Upper lobe of left lung (tissue), 4 donors: ENCODE measurements around the gene CCDC167.

Experiments used
- CTCF ChIP-seq, 6 experiments: fragments of 450-650 bp in 4 of 6; fragments of 200-600 bp in 2 of 6; sonication (generic) in 2 of 6; IDR thresholded peaks; one replicate each; pipeline ENCODE4 v1.5.1; 2016 to 2019; ENCODE audit warnings: antibody characterized with exemption in 6 of 6
- POLR2A ChIP-seq, 4 donors: fragments of 450-650 bp; IDR thresholded peaks; one replicate each; pipeline ENCODE4 v1.5.1; 2016 to 2017; ENCODE audit warnings: antibody characterized with exemption in 4 of 4, mild to moderate bottlenecking in 2 of 4
- POLR2AphosphoS5 ChIP-seq, 2 donors: sonication (generic); formaldehyde crosslinking; IDR thresholded peaks; one replicate each; pipeline ENCODE4 v1.5.1; 2017; ENCODE audit warnings: antibody characterized with exemption in 2 of 2

- no peak for TF ChIP-seq CTCF (IDR thresholded peaks at IDR 0.05)
- TF ChIP-seq POLR2A (IDR thresholded peaks at IDR 0.05) = no peak
- TF ChIP-seq POLR2AphosphoS5 (IDR thresholded peaks at IDR 0.05) = no peak
These were observed 26.2 kb downstream of the CCDC167 start for GRCh38 chr6:37473364-37474095.
